ENCODE results near the gene CLCN2.

CLCN2 gene

GRCh38 chr3:184387174-184387714, 25.8 kb upstream of the CLCN2 start:
- no peaks in the 10 kb centered on the region for H3K9me3 ChIP-seq (ENCODE audit: control insufficient read depth, low read length)
- H3K4me3 ChIP-seq (ENCODE audit: low read length), result no peak overlapping the region
- H3K27me3 ChIP-seq (ENCODE audit: control insufficient read depth, insufficient read depth, low read length), result peaks cover 6% of the 10 kb centered on the region
- H3K9ac ChIP-seq (ENCODE audit: low read length), result no peak overlapping the region
- no peaks in the 10 kb centered on the region for H3K36me3 ChIP-seq (ENCODE audit: control insufficient read depth, insufficient read depth, low read length)
- H3K4me1 ChIP-seq (ENCODE audit: control insufficient read depth, insufficient read depth, low read length), result no peaks in the 10 kb centered on the region

- H3K27me3 ChIP-seq (ENCODE audit: control insufficient read depth, insufficient read depth, low read length), result peaks cover 16% of the 10 kb centered on the region
- H3K36me3 ChIP-seq (ENCODE audit: control insufficient read depth, insufficient read depth, low read length), result no peaks in the 10 kb centered on the region
- no peaks in the 10 kb centered on the region for H3K9me3 ChIP-seq (ENCODE audit: control insufficient read depth, low read length)
- peaks cover 4% of the 10 kb centered on the region for H3K4me1 ChIP-seq (ENCODE audit: control insufficient read depth, insufficient read depth, low read length)
- H3K9ac ChIP-seq (ENCODE audit: low read length), result no peak overlapping the region
- H3K4me3 ChIP-seq (ENCODE audit: low read length), result no peak overlapping the region
These were observed 24.8 kb upstream of the CLCN2 start for GRCh38 chr3:184386047-184386806.

GRCh38 chr3:184384856-184385422, 23.5 kb upstream of the CLCN2 start:
- H3K9ac ChIP-seq (ENCODE audit: low read length), result no peak overlapping the region
- peaks cover 11% of the 10 kb centered on the region for H3K4me1 ChIP-seq (ENCODE audit: control insufficient read depth, insufficient read depth, low read length)
- no peak overlapping the region for H3K4me3 ChIP-seq (ENCODE audit: low read length)
- no peaks in the 10 kb centered on the region for H3K36me3 ChIP-seq (ENCODE audit: control insufficient read depth, insufficient read depth, low read length)
- no peaks in the 10 kb centered on the region for H3K9me3 ChIP-seq (ENCODE audit: control insufficient read depth, low read length)
- H3K27me3 ChIP-seq (ENCODE audit: control insufficient read depth, insufficient read depth, low read length), result peaks cover 24% of the 10 kb centered on the region

- Histone ChIP-seq H3K4me3 (ENCODE audit: low read length) (no peak overlapping the region), H3K36me3 (ENCODE audit: control insufficient read depth, insufficient read depth, low read length) (no peaks in the 10 kb centered on the region), H3K9ac (ENCODE audit: low read length) (no peak overlapping the region), H3K4me1 (ENCODE audit: control insufficient read depth, insufficient read depth, low read length) (peaks cover 13% of the 10 kb centered on the region), H3K27me3 (ENCODE audit: control insufficient read depth, insufficient read depth, low read length) (peaks cover 26% of the 10 kb centered on the region), H3K9me3 (ENCODE audit: control insufficient read depth, low read length) (no peaks in the 10 kb centered on the region)
These were observed 22.9 kb upstream of the CLCN2 start for GRCh38 chr3:184384342-184384741.

GRCh38 chr3:184383033-184383740, 21.8 kb upstream of the CLCN2 start:
- Histone ChIP-seq H3K27me3 (ENCODE audit: control insufficient read depth, insufficient read depth, low read length) (peaks cover 37% of the 10 kb centered on the region), H3K36me3 (ENCODE audit: control insufficient read depth, insufficient read depth, low read length) (no peaks in the 10 kb centered on the region), H3K9ac (ENCODE audit: low read length) (no peak overlapping the region), H3K4me3 (ENCODE audit: low read length) (no peak overlapping the region), H3K9me3 (ENCODE audit: control insufficient read depth, low read length) (no peaks in the 10 kb centered on the region), H3K4me1 (ENCODE audit: control insufficient read depth, insufficient read depth, low read length) (peaks cover 16% of the 10 kb centered on the region)

GRCh38 chr3:184382326-184383032, 21.1 kb upstream of the CLCN2 start:
- H3K9me3 ChIP-seq (ENCODE audit: control insufficient read depth, low read length), result no peaks in the 10 kb centered on the region

GRCh38 chr3:184381261-184382224, 20.1 kb upstream of the CLCN2 start:
- no peaks in the 10 kb centered on the region for H3K9me3 ChIP-seq (ENCODE audit: control insufficient read depth, low read length)
- H3K4me3 ChIP-seq (ENCODE audit: low read length), result peak overlapping the region; percentile 2
- peaks cover 49% of the 10 kb centered on the region for H3K27me3 ChIP-seq (ENCODE audit: control insufficient read depth, insufficient read depth, low read length)
- no peaks in the 10 kb centered on the region for H3K36me3 ChIP-seq (ENCODE audit: control insufficient read depth, insufficient read depth, low read length)
- H3K9ac ChIP-seq (ENCODE audit: low read length), result no peak overlapping the region
- H3K4me1 ChIP-seq (ENCODE audit: control insufficient read depth, insufficient read depth, low read length), result peaks cover 24% of the 10 kb centered on the region

More at GRCh38 chr3:184382326-184383032, 21.1 kb upstream of the CLCN2 start:
- H3K9ac ChIP-seq (ENCODE audit: low read length), result no peak overlapping the region
- H3K36me3 ChIP-seq (ENCODE audit: control insufficient read depth, insufficient read depth, low read length), result no peaks in the 10 kb centered on the region
- no peak overlapping the region for H3K4me3 ChIP-seq (ENCODE audit: low read length)
- H3K27me3 ChIP-seq (ENCODE audit: control insufficient read depth, insufficient read depth, low read length), result peaks cover 44% of the 10 kb centered on the region
- H3K4me1 ChIP-seq (ENCODE audit: control insufficient read depth, insufficient read depth, low read length), result peaks cover 23% of the 10 kb centered on the region

- Histone ChIP-seq H3K9me3 (ENCODE audit: control insufficient read depth, low read length) (no peaks in the 10 kb centered on the region), H3K36me3 (ENCODE audit: control insufficient read depth, insufficient read depth, low read length) (no peaks in the 10 kb centered on the region), H3K4me3 (ENCODE audit: low read length) (peak overlapping the region; percentile 2), H3K27me3 (ENCODE audit: control insufficient read depth, insufficient read depth, low read length) (peaks cover 55% of the 10 kb centered on the region), H3K4me1 (ENCODE audit: control insufficient read depth, insufficient read depth, low read length) (peaks cover 24% of the 10 kb centered on the region), H3K9ac (ENCODE audit: low read length) (peak overlapping the region; percentile 7)
These were observed 19.3 kb upstream of the CLCN2 start for GRCh38 chr3:184380627-184381260.

- Histone ChIP-seq H3K9me3 (ENCODE audit: control insufficient read depth, low read length) (no peaks in the 10 kb centered on the region), H3K4me3 (ENCODE audit: low read length) (no peak overlapping the region), H3K4me1 (ENCODE audit: control insufficient read depth, insufficient read depth, low read length) (peaks cover 24% of the 10 kb centered on the region), H3K9ac (ENCODE audit: low read length) (no peak overlapping the region), H3K36me3 (ENCODE audit: control insufficient read depth, insufficient read depth, low read length) (no peaks in the 10 kb centered on the region), H3K27me3 (ENCODE audit: control insufficient read depth, insufficient read depth, low read length) (peaks cover 56% of the 10 kb centered on the region)
These were observed 18.8 kb upstream of the CLCN2 start for GRCh38 chr3:184380185-184380626.

- peaks cover 59% of the 10 kb centered on the region for H3K27me3 ChIP-seq (ENCODE audit: control insufficient read depth, insufficient read depth, low read length)
- peak within 1 kb of the TSS; percentile 7 for H3K9ac ChIP-seq (ENCODE audit: low read length)
- peak within 1 kb of the TSS; percentile 2 for H3K4me3 ChIP-seq (ENCODE audit: low read length)
- H3K36me3 ChIP-seq (ENCODE audit: control insufficient read depth, insufficient read depth, low read length), result no peaks in the 10 kb centered on the region
- H3K4me1 ChIP-seq (ENCODE audit: control insufficient read depth, insufficient read depth, low read length), result peaks cover 24% of the 10 kb centered on the region
- H3K9me3 ChIP-seq (ENCODE audit: control insufficient read depth, low read length), result no peaks in the 10 kb centered on the region
These were observed 18.2 kb upstream of the CLCN2 start, which contains the start of gene CHRD for GRCh38 chr3:184379358-184380184. TSS of gene CHRD (plus strand) at chr3:184380054. CDS start at chr3:184380319, 265 bp downstream.

Measured in mucosa of stomach (tissue), 1 donor.